ENCODE results near the gene PNKD. TPM values are rescaled to one million over a fixed set of nuclear protein-coding genes. Genes with fewer than 3 reads are reported as not detected.

The PNKD gene
- total and polyA plus RNA-seq, 2 of the 8 experiments (the other 6 are each of a cell fraction or from before 2014, with no cell fraction given) = 43.9 to 65.4 TPM

DNA sequence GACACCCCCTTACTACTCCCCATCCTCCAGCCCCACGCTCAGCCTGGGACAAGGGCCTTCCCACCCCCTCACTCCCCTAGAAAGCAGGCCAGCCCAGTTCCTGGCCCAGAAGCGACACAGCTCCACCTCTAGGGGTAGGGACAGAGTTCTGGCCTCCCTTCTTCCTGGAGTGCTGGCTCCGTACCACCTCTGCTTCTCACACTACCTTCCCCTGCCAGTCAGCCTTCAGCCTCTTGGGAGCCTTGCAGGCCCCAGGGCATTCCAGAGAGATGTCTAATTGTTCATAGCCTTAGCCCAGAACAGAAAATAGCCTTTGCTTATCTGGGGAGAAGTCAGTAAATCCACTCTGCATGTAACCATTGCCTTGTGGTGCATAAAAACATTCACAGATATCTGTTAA lies 73.3 kb downstream of the PNKD start (continued):
- TF ChIP-seq, protein P1, sequence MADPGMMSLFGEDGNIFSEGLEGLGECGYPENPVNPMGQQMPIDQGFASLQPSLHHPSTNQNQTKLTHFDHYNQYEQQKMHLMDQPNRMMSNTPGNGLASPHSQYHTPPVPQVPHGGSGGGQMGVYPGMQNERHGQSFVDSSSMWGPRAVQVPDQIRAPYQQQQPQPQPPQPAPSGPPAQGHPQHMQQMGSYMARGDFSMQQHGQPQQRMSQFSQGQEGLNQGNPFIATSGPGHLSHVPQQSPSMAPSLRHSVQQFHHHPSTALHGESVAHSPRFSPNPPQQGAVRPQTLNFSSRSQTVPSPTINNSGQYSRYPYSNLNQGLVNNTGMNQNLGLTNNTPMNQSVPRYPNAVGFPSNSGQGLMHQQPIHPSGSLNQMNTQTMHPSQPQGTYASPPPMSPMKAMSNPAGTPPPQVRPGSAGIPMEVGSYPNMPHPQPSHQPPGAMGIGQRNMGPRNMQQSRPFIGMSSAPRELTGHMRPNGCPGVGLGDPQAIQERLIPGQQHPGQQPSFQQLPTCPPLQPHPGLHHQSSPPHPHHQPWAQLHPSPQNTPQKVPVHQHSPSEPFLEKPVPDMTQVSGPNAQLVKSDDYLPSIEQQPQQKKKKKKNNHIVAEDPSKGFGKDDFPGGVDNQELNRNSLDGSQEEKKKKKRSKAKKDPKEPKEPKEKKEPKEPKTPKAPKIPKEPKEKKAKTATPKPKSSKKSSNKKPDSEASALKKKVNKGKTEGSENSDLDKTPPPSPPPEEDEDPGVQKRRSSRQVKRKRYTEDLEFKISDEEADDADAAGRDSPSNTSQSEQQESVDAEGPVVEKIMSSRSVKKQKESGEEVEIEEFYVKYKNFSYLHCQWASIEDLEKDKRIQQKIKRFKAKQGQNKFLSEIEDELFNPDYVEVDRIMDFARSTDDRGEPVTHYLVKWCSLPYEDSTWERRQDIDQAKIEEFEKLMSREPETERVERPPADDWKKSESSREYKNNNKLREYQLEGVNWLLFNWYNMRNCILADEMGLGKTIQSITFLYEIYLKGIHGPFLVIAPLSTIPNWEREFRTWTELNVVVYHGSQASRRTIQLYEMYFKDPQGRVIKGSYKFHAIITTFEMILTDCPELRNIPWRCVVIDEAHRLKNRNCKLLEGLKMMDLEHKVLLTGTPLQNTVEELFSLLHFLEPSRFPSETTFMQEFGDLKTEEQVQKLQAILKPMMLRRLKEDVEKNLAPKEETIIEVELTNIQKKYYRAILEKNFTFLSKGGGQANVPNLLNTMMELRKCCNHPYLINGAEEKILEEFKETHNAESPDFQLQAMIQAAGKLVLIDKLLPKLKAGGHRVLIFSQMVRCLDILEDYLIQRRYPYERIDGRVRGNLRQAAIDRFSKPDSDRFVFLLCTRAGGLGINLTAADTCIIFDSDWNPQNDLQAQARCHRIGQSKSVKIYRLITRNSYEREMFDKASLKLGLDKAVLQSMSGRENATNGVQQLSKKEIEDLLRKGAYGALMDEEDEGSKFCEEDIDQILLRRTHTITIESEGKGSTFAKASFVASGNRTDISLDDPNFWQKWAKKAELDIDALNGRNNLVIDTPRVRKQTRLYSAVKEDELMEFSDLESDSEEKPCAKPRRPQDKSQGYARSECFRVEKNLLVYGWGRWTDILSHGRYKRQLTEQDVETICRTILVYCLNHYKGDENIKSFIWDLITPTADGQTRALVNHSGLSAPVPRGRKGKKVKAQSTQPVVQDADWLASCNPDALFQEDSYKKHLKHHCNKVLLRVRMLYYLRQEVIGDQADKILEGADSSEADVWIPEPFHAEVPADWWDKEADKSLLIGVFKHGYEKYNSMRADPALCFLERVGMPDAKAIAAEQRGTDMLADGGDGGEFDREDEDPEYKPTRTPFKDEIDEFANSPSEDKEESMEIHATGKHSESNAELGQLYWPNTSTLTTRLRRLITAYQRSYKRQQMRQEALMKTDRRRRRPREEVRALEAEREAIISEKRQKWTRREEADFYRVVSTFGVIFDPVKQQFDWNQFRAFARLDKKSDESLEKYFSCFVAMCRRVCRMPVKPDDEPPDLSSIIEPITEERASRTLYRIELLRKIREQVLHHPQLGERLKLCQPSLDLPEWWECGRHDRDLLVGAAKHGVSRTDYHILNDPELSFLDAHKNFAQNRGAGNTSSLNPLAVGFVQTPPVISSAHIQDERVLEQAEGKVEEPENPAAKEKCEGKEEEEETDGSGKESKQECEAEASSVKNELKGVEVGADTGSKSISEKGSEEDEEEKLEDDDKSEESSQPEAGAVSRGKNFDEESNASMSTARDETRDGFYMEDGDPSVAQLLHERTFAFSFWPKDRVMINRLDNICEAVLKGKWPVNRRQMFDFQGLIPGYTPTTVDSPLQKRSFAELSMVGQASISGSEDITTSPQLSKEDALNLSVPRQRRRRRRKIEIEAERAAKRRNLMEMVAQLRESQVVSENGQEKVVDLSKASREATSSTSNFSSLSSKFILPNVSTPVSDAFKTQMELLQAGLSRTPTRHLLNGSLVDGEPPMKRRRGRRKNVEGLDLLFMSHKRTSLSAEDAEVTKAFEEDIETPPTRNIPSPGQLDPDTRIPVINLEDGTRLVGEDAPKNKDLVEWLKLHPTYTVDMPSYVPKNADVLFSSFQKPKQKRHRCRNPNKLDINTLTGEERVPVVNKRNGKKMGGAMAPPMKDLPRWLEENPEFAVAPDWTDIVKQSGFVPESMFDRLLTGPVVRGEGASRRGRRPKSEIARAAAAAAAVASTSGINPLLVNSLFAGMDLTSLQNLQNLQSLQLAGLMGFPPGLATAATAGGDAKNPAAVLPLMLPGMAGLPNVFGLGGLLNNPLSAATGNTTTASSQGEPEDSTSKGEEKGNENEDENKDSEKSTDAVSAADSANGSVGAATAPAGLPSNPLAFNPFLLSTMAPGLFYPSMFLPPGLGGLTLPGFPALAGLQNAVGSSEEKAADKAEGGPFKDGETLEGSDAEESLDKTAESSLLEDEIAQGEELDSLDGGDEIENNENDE (IDR thresholded peaks at IDR 0.05; ENCODE audit: insufficient replicate concordance, low read length) = no peak
- TF ChIP-seq ASH2L (IDR thresholded peaks at IDR 0.05; ENCODE audit: low read length) = no peak
